GM23338 (cell line): ENCODE measurements around the gene CBX2. TPM values are rescaled to one million over a fixed set of nuclear protein-coding genes. Genes with fewer than 3 reads are reported as not detected.

Experiments used
- ATAC-seq: fragments of 200-7000 bp; cut with Tn5 transposase; 3 replicates; pipeline ENCODE4 v1.9.1; 2020
- DNase-seq: peaks from one replicate; pipeline ENCODE4 v3.0.0-alpha.2; 2015; ENCODE audit warnings: low spot score
- H2AFZ ChIP-seq: fragments of 200-600 bp; sonication (generic); 2 replicates; pipeline ENCODE4 v1.8.0; 2016; ENCODE audit warnings: antibody characterized with exemption, mild to moderate bottlenecking, moderate library complexity
- H3F3A ChIP-seq: fragments of 200-600 bp; sonication (generic); replicated peaks from 2 replicates; pipeline ENCODE4 v1.8.0; 2017; ENCODE audit warnings: antibody characterized with exemption, mixed run types, low read depth
- H3K27ac ChIP-seq: fragments of 200-600 bp; sonication (generic); 2 replicates; pipeline ENCODE4 v1.6.1; 2016; ENCODE audit warnings: low read depth
- H3K27me3 ChIP-seq: fragments of 200-600 bp; sonication (generic); 2 replicates; pipeline ENCODE4 v1.8.0; 2016; ENCODE audit warnings: mild to moderate bottlenecking, mixed run types, moderate library complexity; ENCODE audit not compliant: insufficient read depth
- H3K36me3 ChIP-seq: fragments of 200-600 bp; sonication (generic); 2 replicates; pipeline ENCODE4 v1.8.0; 2016; ENCODE audit warnings: mild to moderate bottlenecking; ENCODE audit not compliant: insufficient read depth
- H3K4me1 ChIP-seq: fragments of 200-600 bp; sonication (generic); 2 replicates; pipeline ENCODE4 v1.8.0; 2016; ENCODE audit warnings: mild to moderate bottlenecking, moderate library complexity; ENCODE audit not compliant: insufficient read depth
- H3K4me2 ChIP-seq: fragments of 200-600 bp; sonication (generic); 2 replicates; pipeline ENCODE4 v1.7.1; 2017; ENCODE audit warnings: mixed run types
- H3K4me3 ChIP-seq: fragments of 200-600 bp; sonication (generic); 2 replicates; pipeline ENCODE4 v1.6.1; 2016; ENCODE audit warnings: mixed run types
- H3K79me2 ChIP-seq: fragments of 200-600 bp; sonication (generic); replicated peaks from 2 replicates; pipeline ENCODE4 v1.8.0; 2017; ENCODE audit warnings: mild to moderate bottlenecking; ENCODE audit not compliant: insufficient read depth
- H3K9me2 ChIP-seq: fragments of 200-600 bp; sonication (generic); 2 replicates; pipeline ENCODE4 v1.8.0; 2017; ENCODE audit not compliant: insufficient read depth
- H4K20me1 ChIP-seq: fragments of 200-600 bp; sonication (generic); replicated peaks from 2 replicates; pipeline ENCODE4 v1.8.0; 2017; ENCODE audit warnings: mild to moderate bottlenecking; ENCODE audit not compliant: insufficient read depth
- H3K27ac Mint-ChIP-seq: 2 replicates; pipeline ENCODE4 v1.8.0; 2020; ENCODE audit warnings: inconsistent platforms, mild to moderate bottlenecking, moderate library complexity, mixed read lengths
- H3K27me3 Mint-ChIP-seq: 3 replicates; pipeline ENCODE4 v1.8.0; 2022; ENCODE audit warnings: low read depth, mild to moderate bottlenecking, moderate library complexity, mixed read lengths, inconsistent platforms; ENCODE audit not compliant: insufficient read depth, poor library complexity
- H3K36me3 Mint-ChIP-seq: 3 replicates; pipeline ENCODE4 v1.8.0; 2021; ENCODE audit warnings: low read depth, mild to moderate bottlenecking, inconsistent platforms, moderate library complexity, mixed read lengths
- H3K4me1 Mint-ChIP-seq: 3 replicates; pipeline ENCODE4 v1.8.0; 2020; ENCODE audit warnings: mild to moderate bottlenecking, inconsistent platforms, mixed read lengths
- H3K4me3 Mint-ChIP-seq: 3 replicates; pipeline ENCODE4 v1.8.0; 2021; ENCODE audit warnings: moderate library complexity, mild to moderate bottlenecking, inconsistent platforms, mixed read lengths
- H3K9me3 Mint-ChIP-seq: 3 replicates; pipeline ENCODE4 v1.8.0; 2020; ENCODE audit warnings: moderate library complexity, mild to moderate bottlenecking, inconsistent platforms, mixed read lengths
- EZH2 ChIP-seq: fragments of 200-600 bp; sonication (generic); IDR thresholded peaks from one replicate; pipeline ENCODE4 v1.8.0; 2017; ENCODE audit warnings: antibody characterized with exemption, mild to moderate bottlenecking, low read depth; ENCODE audit not compliant: unreplicated experiment
- EZH2phosphoT487 ChIP-seq: fragments of 200-600 bp; sonication (generic); IDR thresholded peaks from one replicate; pipeline ENCODE4 v1.8.1; 2018; ENCODE audit warnings: antibody characterized with exemption; ENCODE audit not compliant: unreplicated experiment
- JUNB ChIP-seq: IDR thresholded peaks from one replicate; pipeline ENCODE4 v1.6.1; 2016; ENCODE audit warnings: antibody characterized with exemption; ENCODE audit not compliant: unreplicated experiment
- NANOG ChIP-seq: IDR thresholded peaks from 2 replicates; pipeline ENCODE4 v1.6.1; 2016; ENCODE audit warnings: antibody characterized with exemption, borderline replicate concordance
- POLR2AphosphoS5 ChIP-seq: IDR thresholded peaks from 2 replicates; pipeline ENCODE4 v1.6.1; 2016; ENCODE audit warnings: antibody characterized with exemption, low read depth
- STAT1 ChIP-seq: IDR thresholded peaks from one replicate; pipeline ENCODE4 v1.6.1; 2016; ENCODE audit warnings: antibody characterized with exemption; ENCODE audit not compliant: unreplicated experiment
- ZNF331 ChIP-seq: fragments of 250-450 bp; sonication (Bioruptor Pico); IDR thresholded peaks from 2 replicates; pipeline ENCODE4 v1.5.0; 2020; ENCODE audit warnings: low read depth, mild to moderate bottlenecking, moderate library complexity
- polyA plus RNA-seq: library from polyadenylated mRNA; unstranded; fragments of >200 nt; fragmentation: Nextera tagmentation; extraction: Ambion mirVana; gene quantifications from 2 replicates; pipeline ENCODE4 v1.2.1, GENCODE V29; 2016
- total RNA-seq: library from RNA; depleted of rRNA; stranded (reverse); fragments of >200 nt; shearing (Covaris generic); gene quantifications from 2 replicates; pipeline ENCODE4 v1.2.3, GENCODE V29; 2014
- TF ChIP-seq, protein P1 (sequence below): IDR thresholded peaks from 2 replicates; pipeline ENCODE4 v1.6.1; 2016; ENCODE audit warnings: antibody characterized with exemption
- TF ChIP-seq, protein P2 (sequence below): IDR thresholded peaks from one replicate; pipeline ENCODE4 v1.6.1; 2018; ENCODE audit warnings: antibody characterized with exemption; ENCODE audit not compliant: unreplicated experiment

CBX2 gene
- total and polyA plus RNA-seq, 2 experiments from 2014 or later = 26.6 to 114 TPM

DNA sequence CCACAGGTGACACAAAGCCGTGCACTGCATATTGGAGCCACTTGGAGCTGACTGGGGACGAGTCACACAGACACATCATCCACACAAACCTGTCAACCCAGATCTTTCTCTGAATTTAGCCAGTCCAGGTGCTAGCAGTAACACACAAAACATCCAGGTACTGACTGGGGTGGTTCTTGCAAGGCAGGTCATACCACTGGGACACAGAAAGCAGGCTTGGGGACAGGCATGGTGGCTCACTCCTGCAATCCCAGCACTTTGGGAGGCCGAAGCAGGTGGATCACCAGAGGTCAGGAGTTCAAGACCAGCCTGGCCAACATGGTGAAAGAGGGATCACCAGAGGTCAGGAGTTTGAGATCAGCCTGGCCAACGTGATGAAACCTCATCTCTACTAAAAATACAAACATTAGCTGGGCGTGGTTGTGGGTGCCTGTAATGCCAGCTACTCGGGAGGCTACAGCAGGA lies 32.3 kb upstream of the CBX2 start:
- H3K36me3 ChIP-seq = no peaks in the 10 kb centered on the region
- H3K27me3 ChIP-seq = peaks cover 78% of the 10 kb centered on the region
- ATAC-seq (no peak), DNase-seq (no peak)
- no peak overlapping the region for H3K4me3 Mint-ChIP-seq
- H3K4me2 ChIP-seq = no peak overlapping the region
- peaks cover 12% of the 10 kb centered on the region for H3F3A ChIP-seq
- no peaks in the 10 kb centered on the region for H3K79me2 ChIP-seq
- no peak overlapping the region for H3K27ac Mint-ChIP-seq
- H3K9me2 ChIP-seq = no peaks in the 10 kb centered on the region
- TF ChIP-seq, protein P1, sequence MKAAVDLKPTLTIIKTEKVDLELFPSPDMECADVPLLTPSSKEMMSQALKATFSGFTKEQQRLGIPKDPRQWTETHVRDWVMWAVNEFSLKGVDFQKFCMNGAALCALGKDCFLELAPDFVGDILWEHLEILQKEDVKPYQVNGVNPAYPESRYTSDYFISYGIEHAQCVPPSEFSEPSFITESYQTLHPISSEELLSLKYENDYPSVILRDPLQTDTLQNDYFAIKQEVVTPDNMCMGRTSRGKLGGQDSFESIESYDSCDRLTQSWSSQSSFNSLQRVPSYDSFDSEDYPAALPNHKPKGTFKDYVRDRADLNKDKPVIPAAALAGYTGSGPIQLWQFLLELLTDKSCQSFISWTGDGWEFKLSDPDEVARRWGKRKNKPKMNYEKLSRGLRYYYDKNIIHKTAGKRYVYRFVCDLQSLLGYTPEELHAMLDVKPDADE = no peak
- no peak for TF ChIP-seq STAT1
- TF ChIP-seq JUNB = no peak
- no peak for TF ChIP-seq EZH2phosphoT487
- TF ChIP-seq ZNF331 = no peak
- TF ChIP-seq NANOG = no peak
- no peak for TF ChIP-seq POLR2AphosphoS5
- peaks cover 69% of the 10 kb centered on the region for H3K27me3 Mint-ChIP-seq
- no peak overlapping the region for H2AFZ ChIP-seq
- no peak overlapping the region for H3K4me3 ChIP-seq
- peaks cover 13% of the 10 kb centered on the region for H3K4me1 Mint-ChIP-seq
- H4K20me1 ChIP-seq = no peaks in the 10 kb centered on the region; the same call in 1 of the 2 replicates
- H3K4me1 ChIP-seq = peaks cover 10% of the 10 kb centered on the region
- no peak overlapping the region for H3K27ac ChIP-seq
- H3K9me3 Mint-ChIP-seq = no peaks in the 10 kb centered on the region
- no peaks in the 10 kb centered on the region; the same call in 2 of the 3 replicates for H3K36me3 Mint-ChIP-seq

GRCh38 chr17:79746889-79747507 lies 30.9 kb upstream of the CBX2 start:
- Histone ChIP-seq H3K9me2 (no peaks in the 10 kb centered on the region), H3K4me1 (peaks cover 10% of the 10 kb centered on the region), H3K27me3 (peaks cover 77% of the 10 kb centered on the region), H3K4me2 (peak overlapping the region; percentile 84), H4K20me1 (no peaks in the 10 kb centered on the region; the same call in 1 of the 2 replicates), H3F3A (peaks cover 12% of the 10 kb centered on the region), H3K4me3 (peak overlapping the region; percentile 55), H2AFZ (peak overlapping the region; percentile 70), H3K79me2 (no peaks in the 10 kb centered on the region), H3K36me3 (no peaks in the 10 kb centered on the region), H3K27ac (no peak overlapping the region)
- Mint-ChIP-seq H3K27me3 (peaks cover 70% of the 10 kb centered on the region), H3K4me1 (peaks cover 13% of the 10 kb centered on the region), H3K27ac (no peak overlapping the region), H3K9me3 (no peaks in the 10 kb centered on the region), H3K36me3 (no peaks in the 10 kb centered on the region; the same call in 2 of the 3 replicates), H3K4me3 (peak overlapping the region; percentile 66)
- TF ChIP-seq, protein P2, sequence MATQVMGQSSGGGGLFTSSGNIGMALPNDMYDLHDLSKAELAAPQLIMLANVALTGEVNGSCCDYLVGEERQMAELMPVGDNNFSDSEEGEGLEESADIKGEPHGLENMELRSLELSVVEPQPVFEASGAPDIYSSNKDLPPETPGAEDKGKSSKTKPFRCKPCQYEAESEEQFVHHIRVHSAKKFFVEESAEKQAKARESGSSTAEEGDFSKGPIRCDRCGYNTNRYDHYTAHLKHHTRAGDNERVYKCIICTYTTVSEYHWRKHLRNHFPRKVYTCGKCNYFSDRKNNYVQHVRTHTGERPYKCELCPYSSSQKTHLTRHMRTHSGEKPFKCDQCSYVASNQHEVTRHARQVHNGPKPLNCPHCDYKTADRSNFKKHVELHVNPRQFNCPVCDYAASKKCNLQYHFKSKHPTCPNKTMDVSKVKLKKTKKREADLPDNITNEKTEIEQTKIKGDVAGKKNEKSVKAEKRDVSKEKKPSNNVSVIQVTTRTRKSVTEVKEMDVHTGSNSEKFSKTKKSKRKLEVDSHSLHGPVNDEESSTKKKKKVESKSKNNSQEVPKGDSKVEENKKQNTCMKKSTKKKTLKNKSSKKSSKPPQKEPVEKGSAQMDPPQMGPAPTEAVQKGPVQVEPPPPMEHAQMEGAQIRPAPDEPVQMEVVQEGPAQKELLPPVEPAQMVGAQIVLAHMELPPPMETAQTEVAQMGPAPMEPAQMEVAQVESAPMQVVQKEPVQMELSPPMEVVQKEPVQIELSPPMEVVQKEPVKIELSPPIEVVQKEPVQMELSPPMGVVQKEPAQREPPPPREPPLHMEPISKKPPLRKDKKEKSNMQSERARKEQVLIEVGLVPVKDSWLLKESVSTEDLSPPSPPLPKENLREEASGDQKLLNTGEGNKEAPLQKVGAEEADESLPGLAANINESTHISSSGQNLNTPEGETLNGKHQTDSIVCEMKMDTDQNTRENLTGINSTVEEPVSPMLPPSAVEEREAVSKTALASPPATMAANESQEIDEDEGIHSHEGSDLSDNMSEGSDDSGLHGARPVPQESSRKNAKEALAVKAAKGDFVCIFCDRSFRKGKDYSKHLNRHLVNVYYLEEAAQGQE = no peak
- TF ChIP-seq JUNB (no peak), EZH2 (no peak)
- DNase-seq = peak; percentile 72
- ATAC-seq = peak; percentile 53
